IMR-90 (cell line): ENCODE measurements around the gene PLAC9. TPM values are rescaled to one million over a fixed set of nuclear protein-coding genes. Genes with fewer than 3 reads are reported as not detected.

Source experiments
- ATAC-seq: fragments of 200-7000 bp; cut with Tn5 transposase; 2 replicates; pipeline ENCODE4 v1.9.1; 2020; ENCODE audit warnings: low read depth, mild to moderate bottlenecking, moderate library complexity
- Bru-seq: library from RNA; stranded (reverse); fragments of 400-500 nt; gene quantifications from one replicate; lab custom pipeline; 2021; lab: Mats Ljungman, UMichigan
- BruChase-seq, 2 experiments: library from RNA; stranded (reverse); fragments of 400-500 nt; gene quantifications; one replicate each; lab custom pipeline; 2021; lab: Mats Ljungman, UMichigan
- BruUV-seq: library from RNA; stranded (reverse); fragments of 400-500 nt; replicated peaks from 2 replicates; lab custom pipeline; 2021; lab: Mats Ljungman, UMichigan
- CTCF ChIA-PET: fragments of 300-600 bp; formaldehyde crosslinking; extraction: SDS; loops from one replicate; lab custom pipeline; 2021; ENCODE audit warnings: antibody characterized with exemption; lab: Yijun Ruan, JAX
- POLR2A ChIA-PET: fragments of 300-600 bp; sonication (Branson Sonifier 250); formaldehyde crosslinking; loops from one replicate; lab custom pipeline; 2022; ENCODE audit warnings: antibody characterized with exemption; ENCODE audit not compliant: unreplicated experiment; lab: Charles Lee
- DNase-seq: peaks from one replicate; pipeline ENCODE4 v3.0.0; 2013
- H2AFZ ChIP-seq: replicated peaks from 2 replicates; pipeline ENCODE3; 2013; ENCODE audit warnings: low read length, mild to moderate bottlenecking; ENCODE audit not compliant: poor library complexity
- H2AK5ac ChIP-seq: 2 replicates; pipeline ENCODE4 v1.6.1; 2013; ENCODE audit warnings: low read depth, low read length, inconsistent platforms
- H2AK9ac ChIP-seq: replicated peaks from 2 replicates; pipeline ENCODE3; 2013; ENCODE audit warnings: mild to moderate bottlenecking, low read depth, low read length, moderate library complexity; ENCODE audit not compliant: poor library complexity
- H2BK120ac ChIP-seq: 2 replicates; pipeline ENCODE4 v1.6.1; 2013; ENCODE audit warnings: low read depth, low read length, inconsistent platforms
- H2BK15ac ChIP-seq: 3 replicates; pipeline ENCODE4 v1.6.1; 2013; ENCODE audit warnings: low read depth, low read length, inconsistent platforms
- H2BK20ac ChIP-seq: 2 replicates; pipeline ENCODE4 v1.6.1; 2013; ENCODE audit warnings: low read depth, mild to moderate bottlenecking, inconsistent platforms, low read length, moderate library complexity
- H2BK5ac ChIP-seq: 2 replicates; pipeline ENCODE4 v1.6.1; 2013; ENCODE audit warnings: mild to moderate bottlenecking, low read depth, low read length, inconsistent platforms; ENCODE audit not compliant: poor library complexity, severe bottlenecking
- H3K14ac ChIP-seq: replicated peaks from 2 replicates; pipeline ENCODE4 v1.6.1; 2013; ENCODE audit warnings: low read depth, low read length, inconsistent platforms
- H3K18ac ChIP-seq: 2 replicates; pipeline ENCODE4 v1.6.1; 2013; ENCODE audit warnings: low read depth, low read length, control low read depth
- H3K23ac ChIP-seq: 2 replicates; pipeline ENCODE4 v1.6.1; 2013; ENCODE audit warnings: low read depth, low read length, inconsistent platforms
- H3K27ac ChIP-seq: 2 replicates; pipeline ENCODE4 v1.5.1; 2013; ENCODE audit warnings: mild to moderate bottlenecking, control low read depth, low read length; ENCODE audit not compliant: insufficient read depth
- H3K27me3 ChIP-seq: 2 replicates; pipeline ENCODE4 v1.6.1; 2013; ENCODE audit warnings: low read length; ENCODE audit not compliant: control insufficient read depth, insufficient read depth
- H3K36me3 ChIP-seq: 2 replicates; pipeline ENCODE4 v1.6.1; 2013; ENCODE audit warnings: low read length, mixed read lengths; ENCODE audit not compliant: control insufficient read depth, insufficient read depth
- H3K4ac ChIP-seq: 2 replicates; pipeline ENCODE4 v1.6.1; 2013; ENCODE audit warnings: low read depth, low read length, inconsistent platforms
- H3K4me1 ChIP-seq: 2 replicates; pipeline ENCODE4 v1.6.1; 2013; ENCODE audit warnings: low read length, mixed read lengths; ENCODE audit not compliant: control insufficient read depth, insufficient read depth
- H3K4me2 ChIP-seq: 2 replicates; pipeline ENCODE4 v1.6.1; 2013; ENCODE audit warnings: low read depth, mild to moderate bottlenecking, control low read depth, low read length, moderate library complexity
- H3K4me3 ChIP-seq: 2 replicates; pipeline ENCODE4 v1.5.1; 2013; ENCODE audit warnings: low read depth, mild to moderate bottlenecking, control low read depth, low read length, moderate library complexity; ENCODE audit not compliant: insufficient read depth
- H3K56ac ChIP-seq: 2 replicates; pipeline ENCODE4 v1.6.1; 2013; ENCODE audit warnings: low read length, inconsistent platforms; ENCODE audit not compliant: insufficient read depth; ENCODE audit errors: extremely low read depth
- H3K79me1 ChIP-seq, 2 experiments: 2 replicates each; pipeline ENCODE4 v1.6.1; 2013; ENCODE audit warnings: low read length in 2 of 2, inconsistent platforms in 1 of 2, low read depth in 1 of 2
- H3K9ac ChIP-seq: 2 replicates; pipeline ENCODE4 v1.6.1; 2013; ENCODE audit warnings: low read depth, low read length, control low read depth
- H3K9me1 ChIP-seq: 2 replicates; pipeline ENCODE4 v1.6.1; 2013; ENCODE audit warnings: low read length, inconsistent platforms; ENCODE audit not compliant: insufficient read depth
- H3K9me3 ChIP-seq: 2 replicates; pipeline ENCODE4 v1.6.1; 2013; ENCODE audit warnings: low read length; ENCODE audit not compliant: control insufficient read depth, insufficient read depth
- H4K20me1 ChIP-seq: 2 replicates; pipeline ENCODE4 v1.6.1; 2013; ENCODE audit warnings: low read length, inconsistent platforms; ENCODE audit not compliant: insufficient read depth
- H4K5ac ChIP-seq: 2 replicates; pipeline ENCODE4 v1.6.1; 2013; ENCODE audit warnings: mild to moderate bottlenecking, low read depth, low read length, control low read depth
- H4K8ac ChIP-seq, 2 experiments: 2 replicates each; pipeline ENCODE4 v1.6.1; 2013; ENCODE audit warnings: low read depth in 2 of 2, low read length in 2 of 2, control low read depth in 1 of 2, inconsistent platforms in 1 of 2
- H4K91ac ChIP-seq: 2 replicates; pipeline ENCODE4 v1.6.1; 2013; ENCODE audit warnings: low read depth, low read length, inconsistent platforms; ENCODE audit not compliant: insufficient read depth
- BHLHE40 ChIP-seq: fragments of 150-350 bp; IDR thresholded peaks from 2 replicates; pipeline ENCODE4 v1.6.1; 2016; ENCODE audit warnings: mild to moderate bottlenecking, low read depth, low read length
- CEBPB ChIP-seq: IDR thresholded peaks from 2 replicates; pipeline ENCODE4 v1.6.1; 2012; ENCODE audit warnings: low read depth, low read length, improper control_type of control experiment
- CHD1 ChIP-seq: IDR thresholded peaks from 2 replicates; pipeline ENCODE4 v1.6.1; 2012; ENCODE audit warnings: low read depth, low read length, improper control_type of control experiment
- MXI1 ChIP-seq: IDR thresholded peaks from 2 replicates; pipeline ENCODE4 v1.6.1; 2012; ENCODE audit warnings: low read depth, mild to moderate bottlenecking, low read length, moderate library complexity, borderline replicate concordance
- NFE2L2 ChIP-seq: fragments of 150-350 bp; IDR thresholded peaks from 2 replicates; pipeline ENCODE4 v1.6.1; 2016; ENCODE audit warnings: low read depth, mild to moderate bottlenecking, low read length
- POLR2A ChIP-seq: IDR thresholded peaks from 2 replicates; pipeline ENCODE4 v1.6.1; 2012; ENCODE audit warnings: mild to moderate bottlenecking, low read depth, low read length
- RAD21 ChIP-seq: IDR thresholded peaks from 2 replicates; pipeline ENCODE4 v1.6.1; 2012; ENCODE audit warnings: low read length, improper control_type of control experiment
- RCOR1 ChIP-seq: IDR thresholded peaks from 2 replicates; pipeline ENCODE4 v1.6.1; 2012; ENCODE audit warnings: mild to moderate bottlenecking, low read length, improper control_type of control experiment; ENCODE audit not compliant: insufficient replicate concordance
- RFX5 ChIP-seq: IDR thresholded peaks from 2 replicates; pipeline ENCODE4 v1.8.0; 2012; ENCODE audit warnings: low read depth, mild to moderate bottlenecking, low read length, moderate library complexity
- SMC3 ChIP-seq: fragments of 150-350 bp; IDR thresholded peaks from 2 replicates; pipeline ENCODE4 v1.6.1; 2016; ENCODE audit warnings: low read depth, mild to moderate bottlenecking, antibody characterized with exemption, low read length, moderate library complexity
- WGBS, 2 experiments: methylation state at CpG; one replicate each; pipeline versions ENCODE4 v1.1.5 to v1.1.7; 2013; ENCODE audit warnings: missing lambda C conversion rate in 2 of 2; ENCODE audit not compliant: insufficient read length in 1 of 2; ENCODE audit errors: extremely low coverage in 2 of 2; 5-methylcytosine and 5-hydroxymethylcytosine counted together
- dilution Hi-C: fragments of 300-500 bp; cut with HindIII; formaldehyde crosslinking; loops from one replicate; pipeline ENCODE4 v1.14.3; 2018; ENCODE audit warnings: low sequenced_read_pairs; ENCODE audit not compliant: unreplicated experiment
- in situ Hi-C: fragments of 300-500 bp; cut with MboI; formaldehyde crosslinking; loops from 3 replicates; pipeline ENCODE4 v1.14.3; 2019; ENCODE audit warnings: low sequenced_read_pairs, inconsistent platforms, mixed read lengths
- intact Hi-C: fragments of 100-400 bp; cut with micrococcal nuclease; formaldehyde crosslinking; loops from 2 replicates; pipeline ENCODE4 v1.10.0; 2022
- long read RNA-seq: library from polyadenylated mRNA; unstranded; transcript quantifications from one replicate; pipeline ENCODE4 v2.0.0, GENCODE V29; 2021; ENCODE audit not compliant: unreplicated experiment
- polyA plus RNA-seq, 3 experiments: library from polyadenylated mRNA; depleted of rRNA; stranded (reverse); fragments of >200 nt; gene quantifications; 2 replicates each; pipeline ENCODE4 v1.2.3, GENCODE V29; 2012; ENCODE audit warnings: low replicate concordance in 1 of 3
- total RNA-seq: library from RNA; depleted of rRNA; stranded (reverse); fragments of >200 nt; gene quantifications from 2 replicates; pipeline ENCODE4 v1.2.3, GENCODE V29; 2012; rRNA removed
- TF ChIP-seq, protein P1 (sequence below): fragments of 150-350 bp; IDR thresholded peaks from 2 replicates; pipeline ENCODE4 v1.6.1; 2017; ENCODE audit warnings: mild to moderate bottlenecking, antibody characterized with exemption, low read length, low read depth
- TF ChIP-seq, protein P2 (sequence below): conservative IDR thresholded peaks from 2 replicates; pipeline ENCODE4 v1.5.1; 2012; ENCODE audit warnings: mild to moderate bottlenecking, low read depth, low read length, improper control_type of control experiment

Gene PLAC9, protein sequence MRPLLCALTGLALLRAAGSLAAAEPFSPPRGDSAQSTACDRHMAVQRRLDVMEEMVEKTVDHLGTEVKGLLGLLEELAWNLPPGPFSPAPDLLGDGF
- total RNA-seq, result 1.6 and 1.9 TPM in 2 replicates
- polyA plus RNA-seq (2012; rRNA removed), result 12.2 and 15.6 TPM in 2 replicates
- 8.4 and 13.4 TPM in 2 replicates for polyA plus RNA-seq (2012; cell fraction: cytosol; rRNA removed)
- 2.1 and 3.1 TPM in 2 replicates for polyA plus RNA-seq (2012; cell fraction: nucleus; rRNA removed; ENCODE audit: low replicate concordance)
- Bru-seq, nascent RNA, result percentile 36 among the genes with signal in this experiment
- BruChase-seq, experiment 1, labeled RNA remaining after a 6-hour chase, result percentile 34 among the genes with signal in this experiment
- percentile 29 among the genes with signal in this experiment for BruChase-seq, experiment 2, labeled RNA remaining after a 2-hour chase
- long read RNA-seq, transcript PLAC9-201 (4 exons, 785 nt), result major isoform, 5 of 6 reads
- long read RNA-seq, partial matches to known transcripts, result 0 of 6 reads
- long read RNA-seq, other reads (novel, unspliced or antisense), result 1 of 6 reads

DNA sequence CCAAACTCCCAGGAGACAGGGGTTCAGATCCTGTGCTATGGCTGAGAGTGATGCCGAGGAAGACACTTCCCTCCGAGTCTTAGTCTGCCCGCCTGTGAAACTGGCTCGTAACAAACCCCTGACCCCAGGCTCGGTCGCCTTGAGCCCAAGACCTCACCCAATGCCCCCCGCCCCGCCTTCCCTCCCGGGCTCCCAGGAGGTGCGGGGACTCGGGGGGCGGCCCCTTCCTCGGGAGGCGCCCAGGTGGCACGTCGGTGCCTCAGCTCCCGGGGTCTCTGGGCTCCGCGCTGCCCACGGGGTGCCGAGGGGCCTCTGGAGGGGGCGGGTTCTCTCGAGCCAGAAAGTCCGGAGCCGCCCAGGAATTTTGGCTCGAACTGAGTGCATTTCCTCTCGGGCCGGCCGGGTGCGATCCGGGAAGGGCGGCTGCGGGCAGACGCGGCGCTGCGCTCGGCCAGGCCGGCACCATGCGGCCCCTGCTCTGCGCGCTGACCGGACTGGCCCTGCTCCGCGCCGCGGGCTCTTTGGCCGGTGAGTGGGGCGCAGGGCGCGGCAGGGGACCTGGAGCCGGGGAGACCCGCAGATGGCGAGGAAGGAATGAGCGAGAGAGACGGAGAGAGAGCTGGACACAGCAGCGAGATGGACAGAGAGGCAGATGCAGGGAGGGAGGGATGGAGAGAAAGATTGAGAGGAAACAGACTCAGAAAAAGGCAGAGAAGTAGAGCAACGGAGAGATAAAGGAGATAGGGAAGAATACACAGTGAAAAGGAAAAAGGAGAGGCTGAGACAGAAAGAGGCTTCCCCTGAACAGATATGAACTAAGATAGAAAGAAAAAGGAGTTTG, at the start of gene PLAC9:
Gene PLAC9, plus strand, starts transcription at position 432 of the 841 bp plus-strand sequence. Its CDS starts 33 bp downstream, at position 465.
- Histone ChIP-seq H4K20me1 (no peaks in the 10 kb centered on the region), H3K27ac (peak within 1 kb of the TSS; percentile 65), H3K56ac (peak within 1 kb of the TSS; percentile 24; the same call in 1 of the 2 replicates), H4K91ac (peak within 1 kb of the TSS; percentile 34; the same call in 1 of the 2 replicates), H3K14ac (peak within 1 kb of the TSS; percentile 90), H3K4me3 (peak within 1 kb of the TSS; percentile 67), H2BK5ac (no peak within 1 kb of the TSS), H3K4ac (peak within 1 kb of the TSS; percentile 89), H3K27me3 (no peaks in the 10 kb centered on the region), H2BK15ac (no peak within 1 kb of the TSS; the same call in 2 of the 3 replicates), H3K23ac (peak within 1 kb of the TSS; percentile 71; the same call in 1 of the 2 replicates), H4K5ac (no peak within 1 kb of the TSS), H3K4me1 (peaks cover 14% of the 10 kb centered on the region; the same call in 1 of the 2 replicates), H3K18ac (peak within 1 kb of the TSS; percentile 63), H3K4me2 (peak within 1 kb of the TSS; percentile 96), H4K8ac (peak within 1 kb of the TSS; percentile 50 to 86; a peak in 2 of 4 replicates), H3K79me1 (peaks cover 0 to 11% of the 10 kb centered on the region in 2 experiments; a peak in 1 of 4 replicates), H3K36me3 (no peaks in the 10 kb centered on the region), H2AFZ (peak within 1 kb of the TSS; percentile 94), H3K9me1 (peaks cover 8% of the 10 kb centered on the region; the same call in 1 of the 2 replicates), H2AK5ac (peak within 1 kb of the TSS; percentile 74), H2BK20ac (no peak within 1 kb of the TSS; the same call in none of the 2 replicates), H2BK120ac (peak within 1 kb of the TSS; percentile 83; the same call in 1 of the 2 replicates), H3K9me3 (no peaks in the 10 kb centered on the region), H2AK9ac (peak within 1 kb of the TSS; percentile 92), H3K9ac (peak within 1 kb of the TSS; percentile 84)
- POLR2A ChIA-PET, result no interaction called here
- ATAC-seq, result peak; percentile 80
- dilution Hi-C loops, result no loop called here
- no TSS peak for BruUV-seq
- CTCF ChIA-PET, result interaction anchor here (1.2 kb wide), 1 partner anchor 86 kb away, joined by 3 read pairs; no protein-coding TSS in a partner anchor
- 2% methylated on average over 38 of the region's 58 CpGs; no CpG with 5 or more reads in 1 of the 2 experiments for WGBS, 2 experiments
- intact Hi-C loops, result loop anchor here (10.0 kb wide), 1 partner anchor 588 kb away; no protein-coding TSS in a partner anchor
- DNase-seq, result peak; percentile 20
- in situ Hi-C loops, result no loop called here
- no peak for TF ChIP-seq NFE2L2
- TF ChIP-seq RCOR1, result no peak
- TF ChIP-seq, protein P1, sequence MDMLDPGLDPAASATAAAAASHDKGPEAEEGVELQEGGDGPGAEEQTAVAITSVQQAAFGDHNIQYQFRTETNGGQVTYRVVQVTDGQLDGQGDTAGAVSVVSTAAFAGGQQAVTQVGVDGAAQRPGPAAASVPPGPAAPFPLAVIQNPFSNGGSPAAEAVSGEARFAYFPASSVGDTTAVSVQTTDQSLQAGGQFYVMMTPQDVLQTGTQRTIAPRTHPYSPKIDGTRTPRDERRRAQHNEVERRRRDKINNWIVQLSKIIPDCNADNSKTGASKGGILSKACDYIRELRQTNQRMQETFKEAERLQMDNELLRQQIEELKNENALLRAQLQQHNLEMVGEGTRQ, result no peak
- no peak for TF ChIP-seq SMC3
- no peak for TF ChIP-seq POLR2A
- TF ChIP-seq MXI1, result no peak
- no peak for TF ChIP-seq BHLHE40
- TF ChIP-seq RFX5, result no peak
- no peak for TF ChIP-seq CEBPB
- no peak for TF ChIP-seq CHD1
- no peak for TF ChIP-seq RAD21
- TF ChIP-seq, protein P2, sequence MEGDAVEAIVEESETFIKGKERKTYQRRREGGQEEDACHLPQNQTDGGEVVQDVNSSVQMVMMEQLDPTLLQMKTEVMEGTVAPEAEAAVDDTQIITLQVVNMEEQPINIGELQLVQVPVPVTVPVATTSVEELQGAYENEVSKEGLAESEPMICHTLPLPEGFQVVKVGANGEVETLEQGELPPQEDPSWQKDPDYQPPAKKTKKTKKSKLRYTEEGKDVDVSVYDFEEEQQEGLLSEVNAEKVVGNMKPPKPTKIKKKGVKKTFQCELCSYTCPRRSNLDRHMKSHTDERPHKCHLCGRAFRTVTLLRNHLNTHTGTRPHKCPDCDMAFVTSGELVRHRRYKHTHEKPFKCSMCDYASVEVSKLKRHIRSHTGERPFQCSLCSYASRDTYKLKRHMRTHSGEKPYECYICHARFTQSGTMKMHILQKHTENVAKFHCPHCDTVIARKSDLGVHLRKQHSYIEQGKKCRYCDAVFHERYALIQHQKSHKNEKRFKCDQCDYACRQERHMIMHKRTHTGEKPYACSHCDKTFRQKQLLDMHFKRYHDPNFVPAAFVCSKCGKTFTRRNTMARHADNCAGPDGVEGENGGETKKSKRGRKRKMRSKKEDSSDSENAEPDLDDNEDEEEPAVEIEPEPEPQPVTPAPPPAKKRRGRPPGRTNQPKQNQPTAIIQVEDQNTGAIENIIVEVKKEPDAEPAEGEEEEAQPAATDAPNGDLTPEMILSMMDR, result no peak
